ENCODE measurements around the gene SGMS2.
A peak's percentile ranks its signal among the peaks of the same experiment; 100 is the strongest.

Gene SGMS2

GRCh38 chr4:107825072-107825824 lies 516 bp downstream of the SGMS2 start:
- H3K27ac ChIP-seq: peak overlapping the region; percentile 97
- peak; percentile 62 for DNase-seq (ENCODE audit: low spot score)
- ChIA-PET CTCF (interaction anchor here (0.5 to 0.7 kb wide), 3 partner anchors 541 to 1924 kb away, joined by 3 to 10 read pairs (median 4); no protein-coding TSS in a partner anchor), POLR2A (ENCODE audit: low non-redundant PET) (interaction anchor here (0.7 kb wide), 1 partner anchor 83 kb away, joined by 3 read pairs; no protein-coding TSS in a partner anchor)
- TF ChIP-seq CTCF (conservative IDR thresholded peaks at IDR 0.05; ENCODE audit: low read depth): no peak

GRCh38 chr4:107826421-107826980 lies 1.8 kb downstream of the SGMS2 start:
- DNase-seq (ENCODE audit: low spot score): no peak
- TF ChIP-seq CTCF (conservative IDR thresholded peaks at IDR 0.05; ENCODE audit: low read depth): no peak
- CTCF ChIA-PET: interaction anchor here (0.6 kb wide), 1 partner anchor 1561 kb away, joined by 4 read pairs; no protein-coding TSS in a partner anchor
- POLR2A ChIA-PET (ENCODE audit: low non-redundant PET): interaction anchor here (1.0 kb wide), 1 partner anchor 43 kb away, joined by 3 read pairs; no protein-coding TSS in a partner anchor
- no peak overlapping the region for H3K27ac ChIP-seq

- no peak overlapping the region for H3K27ac ChIP-seq
- no peak for DNase-seq (ENCODE audit: low spot score)
- CTCF ChIA-PET: no interaction called here
- POLR2A ChIA-PET (ENCODE audit: low non-redundant PET): no interaction called here
- TF ChIP-seq CTCF (conservative IDR thresholded peaks at IDR 0.05; ENCODE audit: low read depth): no peak
Measured at GRCh38 chr4:107828315-107829090, 3.8 kb downstream of the SGMS2 start.

GRCh38 chr4:107831140-107831539 lies 6.4 kb downstream of the SGMS2 start:
- no peak overlapping the region for H3K27ac ChIP-seq
- TF ChIP-seq CTCF (conservative IDR thresholded peaks at IDR 0.05; ENCODE audit: low read depth): no peak
- ChIA-PET POLR2A (ENCODE audit: low non-redundant PET) (no interaction called here), CTCF (interaction anchor here (0.6 kb wide), 2 partner anchors 56 to 62 kb away, joined by 3 to 5 read pairs; no protein-coding TSS in a partner anchor)
- DNase-seq (ENCODE audit: low spot score): no peak

- ChIA-PET CTCF (interaction anchor here (0.6 kb wide), 1 partner anchor 778 kb away, joined by 4 read pairs; no protein-coding TSS in a partner anchor), POLR2A (ENCODE audit: low non-redundant PET) (no interaction called here)
- no peak for DNase-seq (ENCODE audit: low spot score)
- no peak for TF ChIP-seq CTCF (conservative IDR thresholded peaks at IDR 0.05; ENCODE audit: low read depth)
- H3K27ac ChIP-seq: no peak overlapping the region
Measured at GRCh38 chr4:107832275-107832807, 7.6 kb downstream of the SGMS2 start.

- ChIA-PET POLR2A (ENCODE audit: low non-redundant PET) (no interaction called here), CTCF (no interaction called here)
- no peak for TF ChIP-seq CTCF (conservative IDR thresholded peaks at IDR 0.05; ENCODE audit: low read depth)
- DNase-seq (ENCODE audit: low spot score): no peak
- no peak overlapping the region for H3K27ac ChIP-seq
Measured at GRCh38 chr4:107834241-107834794, 9.6 kb downstream of the SGMS2 start.
